Measurements from ENCODE around the gene ANKHD1. TPM values are rescaled to one million over a fixed set of nuclear protein-coding genes. Genes with fewer than 3 reads are reported as not detected.
A peak's percentile ranks its signal among the peaks of the same experiment; 100 is the strongest.

The ANKHD1 gene
- total and polyA plus RNA-seq, 9 of the 15 experiments (the other 6 are each of a cell fraction or from before 2014, with no cell fraction given), result 38.9 to 138 (median 78.7) TPM

DNA sequence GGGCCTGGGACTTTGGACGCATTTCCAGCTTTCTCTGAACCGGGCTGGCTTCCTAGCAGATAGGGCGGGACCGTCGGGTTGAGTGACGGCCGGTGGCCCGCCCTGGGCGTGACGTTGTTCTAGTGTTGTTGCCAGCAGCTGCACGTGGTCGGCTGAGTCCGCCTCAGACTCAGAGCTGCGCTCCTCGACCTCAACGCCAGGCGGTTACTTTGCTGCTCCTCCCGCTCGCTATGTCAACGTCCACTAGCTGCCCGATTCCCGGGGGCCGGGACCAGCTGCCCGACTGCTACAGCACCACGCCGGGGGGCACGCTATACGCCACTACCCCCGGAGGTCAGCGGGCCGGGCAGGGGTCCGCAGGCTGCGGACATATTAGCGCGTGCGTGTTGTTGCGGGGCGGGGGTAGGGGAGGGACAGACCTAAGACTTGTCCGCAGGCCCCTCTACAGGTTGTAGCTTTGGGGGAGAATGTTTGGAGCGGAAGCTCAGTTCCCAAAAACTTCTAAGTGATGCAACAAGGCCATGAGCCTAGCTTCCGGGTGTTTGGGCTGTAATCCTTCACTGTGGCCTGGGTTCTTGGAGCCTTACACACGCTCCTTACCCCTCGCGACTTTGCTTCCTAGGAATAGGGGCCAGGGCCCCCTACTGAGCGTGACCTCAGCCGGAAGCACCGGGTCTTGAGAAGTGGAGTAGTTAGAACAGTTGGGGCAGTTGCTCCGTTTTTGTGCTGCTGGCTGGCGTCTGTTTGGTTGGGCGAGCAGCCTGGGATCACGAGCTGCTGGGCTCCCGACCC, 146.1 kb downstream of the ANKHD1 start, which contains the start of gene EIF4EBP3 (continued):
- TF ChIP-seq, protein P1, sequence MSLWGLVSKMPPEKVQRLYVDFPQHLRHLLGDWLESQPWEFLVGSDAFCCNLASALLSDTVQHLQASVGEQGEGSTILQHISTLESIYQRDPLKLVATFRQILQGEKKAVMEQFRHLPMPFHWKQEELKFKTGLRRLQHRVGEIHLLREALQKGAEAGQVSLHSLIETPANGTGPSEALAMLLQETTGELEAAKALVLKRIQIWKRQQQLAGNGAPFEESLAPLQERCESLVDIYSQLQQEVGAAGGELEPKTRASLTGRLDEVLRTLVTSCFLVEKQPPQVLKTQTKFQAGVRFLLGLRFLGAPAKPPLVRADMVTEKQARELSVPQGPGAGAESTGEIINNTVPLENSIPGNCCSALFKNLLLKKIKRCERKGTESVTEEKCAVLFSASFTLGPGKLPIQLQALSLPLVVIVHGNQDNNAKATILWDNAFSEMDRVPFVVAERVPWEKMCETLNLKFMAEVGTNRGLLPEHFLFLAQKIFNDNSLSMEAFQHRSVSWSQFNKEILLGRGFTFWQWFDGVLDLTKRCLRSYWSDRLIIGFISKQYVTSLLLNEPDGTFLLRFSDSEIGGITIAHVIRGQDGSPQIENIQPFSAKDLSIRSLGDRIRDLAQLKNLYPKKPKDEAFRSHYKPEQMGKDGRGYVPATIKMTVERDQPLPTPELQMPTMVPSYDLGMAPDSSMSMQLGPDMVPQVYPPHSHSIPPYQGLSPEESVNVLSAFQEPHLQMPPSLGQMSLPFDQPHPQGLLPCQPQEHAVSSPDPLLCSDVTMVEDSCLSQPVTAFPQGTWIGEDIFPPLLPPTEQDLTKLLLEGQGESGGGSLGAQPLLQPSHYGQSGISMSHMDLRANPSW (CRISPR knock-in tag; IDR thresholded peaks at IDR 0.05), result peak; percentile 93
- TF ChIP-seq XRCC3 (IDR thresholded peaks at IDR 0.05) (no peak), CEBPB (tag; IDR thresholded peaks at IDR 0.05) (0 out of 2 replicates have a peak, but pooled peaks have one; percentile 29), NEUROD1 (IDR thresholded peaks at IDR 0.05; ENCODE audit: borderline replicate concordance, low read depth, low read length, partially characterized antibody) (no peak), ZNF431 (CRISPR knock-in tag; IDR thresholded peaks at IDR 0.05) (0 out of 2 replicates have a peak, but pooled peaks have one; percentile 36), CAMTA2 (CRISPR knock-in tag; conservative IDR thresholded peaks at IDR 0.05) (no peak), JUND (IDR thresholded peaks at IDR 0.05; ENCODE audit: borderline replicate concordance, low read depth, low read length) (peak; percentile 65), JUND (tag; IDR thresholded peaks at IDR 0.05; ENCODE audit: borderline replicate concordance, low read depth, low read length) (no peak; the same call in 2 of the 3 replicates), SMC3 (conservative IDR thresholded peaks at IDR 0.05; ENCODE audit: insufficient read depth, low read depth, low read length) (0 out of 2 replicates have a peak, but pooled peaks have one; percentile 33)
- TF ChIP-seq, protein P2, sequence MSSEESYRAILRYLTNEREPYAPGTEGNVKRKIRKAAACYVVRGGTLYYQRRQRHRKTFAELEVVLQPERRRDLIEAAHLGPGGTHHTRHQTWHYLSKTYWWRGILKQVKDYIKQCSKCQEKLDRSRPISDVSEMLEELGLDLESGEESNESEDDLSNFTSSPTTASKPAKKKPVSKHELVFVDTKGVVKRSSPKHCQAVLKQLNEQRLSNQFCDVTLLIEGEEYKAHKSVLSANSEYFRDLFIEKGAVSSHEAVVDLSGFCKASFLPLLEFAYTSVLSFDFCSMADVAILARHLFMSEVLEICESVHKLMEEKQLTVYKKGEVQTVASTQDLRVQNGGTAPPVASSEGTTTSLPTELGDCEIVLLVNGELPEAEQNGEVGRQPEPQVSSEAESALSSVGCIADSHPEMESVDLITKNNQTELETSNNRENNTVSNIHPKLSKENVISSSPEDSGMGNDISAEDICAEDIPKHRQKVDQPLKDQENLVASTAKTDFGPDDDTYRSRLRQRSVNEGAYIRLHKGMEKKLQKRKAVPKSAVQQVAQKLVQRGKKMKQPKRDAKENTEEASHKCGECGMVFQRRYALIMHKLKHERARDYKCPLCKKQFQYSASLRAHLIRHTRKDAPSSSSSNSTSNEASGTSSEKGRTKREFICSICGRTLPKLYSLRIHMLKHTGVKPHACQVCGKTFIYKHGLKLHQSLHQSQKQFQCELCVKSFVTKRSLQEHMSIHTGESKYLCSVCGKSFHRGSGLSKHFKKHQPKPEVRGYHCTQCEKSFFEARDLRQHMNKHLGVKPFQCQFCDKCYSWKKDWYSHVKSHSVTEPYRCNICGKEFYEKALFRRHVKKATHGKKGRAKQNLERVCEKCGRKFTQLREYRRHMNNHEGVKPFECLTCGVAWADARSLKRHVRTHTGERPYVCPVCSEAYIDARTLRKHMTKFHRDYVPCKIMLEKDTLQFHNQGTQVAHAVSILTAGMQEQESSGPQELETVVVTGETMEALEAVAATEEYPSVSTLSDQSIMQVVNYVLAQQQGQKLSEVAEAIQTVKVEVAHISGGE (CRISPR knock-in tag; IDR thresholded peaks at IDR 0.05), result 0 out of 6 replicates have a peak, but pooled peaks of 1 of the 3 experiments have one; percentile 29
- TF ChIP-seq, protein P3, sequence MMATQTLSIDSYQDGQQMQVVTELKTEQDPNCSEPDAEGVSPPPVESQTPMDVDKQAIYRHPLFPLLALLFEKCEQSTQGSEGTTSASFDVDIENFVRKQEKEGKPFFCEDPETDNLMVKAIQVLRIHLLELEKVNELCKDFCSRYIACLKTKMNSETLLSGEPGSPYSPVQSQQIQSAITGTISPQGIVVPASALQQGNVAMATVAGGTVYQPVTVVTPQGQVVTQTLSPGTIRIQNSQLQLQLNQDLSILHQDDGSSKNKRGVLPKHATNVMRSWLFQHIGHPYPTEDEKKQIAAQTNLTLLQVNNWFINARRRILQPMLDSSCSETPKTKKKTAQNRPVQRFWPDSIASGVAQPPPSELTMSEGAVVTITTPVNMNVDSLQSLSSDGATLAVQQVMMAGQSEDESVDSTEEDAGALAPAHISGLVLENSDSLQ (IDR thresholded peaks at IDR 0.05), result peak; percentile 99
- TF ChIP-seq, protein P4, sequence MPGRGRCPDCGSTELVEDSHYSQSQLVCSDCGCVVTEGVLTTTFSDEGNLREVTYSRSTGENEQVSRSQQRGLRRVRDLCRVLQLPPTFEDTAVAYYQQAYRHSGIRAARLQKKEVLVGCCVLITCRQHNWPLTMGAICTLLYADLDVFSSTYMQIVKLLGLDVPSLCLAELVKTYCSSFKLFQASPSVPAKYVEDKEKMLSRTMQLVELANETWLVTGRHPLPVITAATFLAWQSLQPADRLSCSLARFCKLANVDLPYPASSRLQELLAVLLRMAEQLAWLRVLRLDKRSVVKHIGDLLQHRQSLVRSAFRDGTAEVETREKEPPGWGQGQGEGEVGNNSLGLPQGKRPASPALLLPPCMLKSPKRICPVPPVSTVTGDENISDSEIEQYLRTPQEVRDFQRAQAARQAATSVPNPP (IDR thresholded peaks at IDR 0.05; ENCODE audit: borderline replicate concordance, insufficient read depth, insufficient read length), result no peak
- TF ChIP-seq, protein P5, sequence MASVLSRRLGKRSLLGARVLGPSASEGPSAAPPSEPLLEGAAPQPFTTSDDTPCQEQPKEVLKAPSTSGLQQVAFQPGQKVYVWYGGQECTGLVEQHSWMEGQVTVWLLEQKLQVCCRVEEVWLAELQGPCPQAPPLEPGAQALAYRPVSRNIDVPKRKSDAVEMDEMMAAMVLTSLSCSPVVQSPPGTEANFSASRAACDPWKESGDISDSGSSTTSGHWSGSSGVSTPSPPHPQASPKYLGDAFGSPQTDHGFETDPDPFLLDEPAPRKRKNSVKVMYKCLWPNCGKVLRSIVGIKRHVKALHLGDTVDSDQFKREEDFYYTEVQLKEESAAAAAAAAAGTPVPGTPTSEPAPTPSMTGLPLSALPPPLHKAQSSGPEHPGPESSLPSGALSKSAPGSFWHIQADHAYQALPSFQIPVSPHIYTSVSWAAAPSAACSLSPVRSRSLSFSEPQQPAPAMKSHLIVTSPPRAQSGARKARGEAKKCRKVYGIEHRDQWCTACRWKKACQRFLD (CRISPR knock-in tag; IDR thresholded peaks at IDR 0.05), result 0 out of 2 replicates have a peak, but pooled peaks have one; percentile 5
